ENCODE data around the gene C16orf82.

The C16orf82 gene

GRCh38 chr16:27027971-27028370 is 38.8 kb upstream of the C16orf82 start:
- Histone ChIP-seq H2BK12ac (ENCODE audit: low read length) (no peak overlapping the region), H3K79me1 (ENCODE audit: low read length) (no peaks in the 10 kb centered on the region), H3K18ac (ENCODE audit: low read length) (no peak overlapping the region), H4K91ac (ENCODE audit: low read depth, low read length) (no peak overlapping the region), H2BK120ac (ENCODE audit: insufficient read depth, low read length, poor library complexity) (no peak overlapping the region), H3K4ac (ENCODE audit: low read depth, low read length) (no peak overlapping the region), H3K23ac (ENCODE audit: low read length) (no peak overlapping the region), H3K4me1 (ENCODE audit: control insufficient read depth in 1 of 2, insufficient read depth in 2 of 2, low read length in 2 of 2) (no peaks in the 10 kb centered on the region), H3K27me3 (ENCODE audit: insufficient read depth, low read length) (no peaks in the 10 kb centered on the region), H2BK5ac (ENCODE audit: low read depth, low read length, poor library complexity) (no peak overlapping the region), H3K27ac (ENCODE audit: low read depth, low read length) (no peak overlapping the region), H2AK5ac (ENCODE audit: low read length) (no peak overlapping the region), H3K9me3 (ENCODE audit: insufficient read depth, low read depth, low read length) (peaks cover 4% of the 10 kb centered on the region), H3K4me2 (ENCODE audit: low read length) (no peak overlapping the region), H3K14ac (ENCODE audit: low read length) (no peak overlapping the region), H3K36me3 (ENCODE audit: control insufficient read depth in 1 of 2, insufficient read depth in 2 of 2, low read length in 2 of 2) (no peaks in the 10 kb centered on the region), H4K12ac (ENCODE audit: low read depth, low read length) (no peak overlapping the region), H2AFZ (ENCODE audit: insufficient read depth, low read length, poor library complexity) (no peak overlapping the region), H3K79me2 (ENCODE audit: control insufficient read depth, insufficient read depth, low read length, poor library complexity) (no peaks in the 10 kb centered on the region), H3K4me3 (ENCODE audit: low read depth, low read length) (no peak overlapping the region), H3K9ac (ENCODE audit: low read length) (no peak overlapping the region), H4K8ac (ENCODE audit: low read depth, low read length) (no peak overlapping the region)
- no peak for DNase-seq
- WGBS (ENCODE audit: extremely low coverage, insufficient coverage, insufficient read length): no CpG with 5 or more reads among the region's 7 CpGs

GRCh38 chr16:27028591-27029110 is 38.1 kb upstream of the C16orf82 start:
- H2BK120ac ChIP-seq (ENCODE audit: insufficient read depth, low read length, poor library complexity): no peak overlapping the region
- H2BK12ac ChIP-seq (ENCODE audit: low read length): no peak overlapping the region
- peaks cover 4% of the 10 kb centered on the region for H3K9me3 ChIP-seq (ENCODE audit: insufficient read depth, low read depth, low read length)
- no peaks in the 10 kb centered on the region for H3K79me1 ChIP-seq (ENCODE audit: low read length)
- H3K18ac ChIP-seq (ENCODE audit: low read length): no peak overlapping the region
- H4K8ac ChIP-seq (ENCODE audit: low read depth, low read length): no peak overlapping the region
- WGBS (ENCODE audit: extremely low coverage, insufficient coverage, insufficient read length): no CpG with 5 or more reads among the region's 7 CpGs
- no peaks in the 10 kb centered on the region for H3K27me3 ChIP-seq (ENCODE audit: insufficient read depth, low read length)
- no peaks in the 10 kb centered on the region for H3K36me3 ChIP-seq (ENCODE audit: control insufficient read depth in 1 of 2, insufficient read depth in 2 of 2, low read length in 2 of 2)
- no peak overlapping the region for H3K14ac ChIP-seq (ENCODE audit: low read length)
- DNase-seq: no peak
- H3K23ac ChIP-seq (ENCODE audit: low read length): no peak overlapping the region
- no peak overlapping the region for H3K27ac ChIP-seq (ENCODE audit: low read depth, low read length)
- H3K4ac ChIP-seq (ENCODE audit: low read depth, low read length): no peak overlapping the region
- H3K4me1 ChIP-seq (ENCODE audit: control insufficient read depth in 1 of 2, insufficient read depth in 2 of 2, low read length in 2 of 2): no peaks in the 10 kb centered on the region
- no peak overlapping the region for H4K91ac ChIP-seq (ENCODE audit: low read depth, low read length)
- no peak overlapping the region for H2AK5ac ChIP-seq (ENCODE audit: low read length)
- no peak overlapping the region for H3K4me2 ChIP-seq (ENCODE audit: low read length)
- no peak overlapping the region for H4K12ac ChIP-seq (ENCODE audit: low read depth, low read length)
- no peak overlapping the region for H3K9ac ChIP-seq (ENCODE audit: low read length)
- H2AFZ ChIP-seq (ENCODE audit: insufficient read depth, low read length, poor library complexity): no peak overlapping the region
- no peak overlapping the region for H2BK5ac ChIP-seq (ENCODE audit: low read depth, low read length, poor library complexity)
- H3K4me3 ChIP-seq (ENCODE audit: low read depth, low read length): no peak overlapping the region
- H3K79me2 ChIP-seq (ENCODE audit: control insufficient read depth, insufficient read depth, low read length, poor library complexity): no peaks in the 10 kb centered on the region

DNA sequence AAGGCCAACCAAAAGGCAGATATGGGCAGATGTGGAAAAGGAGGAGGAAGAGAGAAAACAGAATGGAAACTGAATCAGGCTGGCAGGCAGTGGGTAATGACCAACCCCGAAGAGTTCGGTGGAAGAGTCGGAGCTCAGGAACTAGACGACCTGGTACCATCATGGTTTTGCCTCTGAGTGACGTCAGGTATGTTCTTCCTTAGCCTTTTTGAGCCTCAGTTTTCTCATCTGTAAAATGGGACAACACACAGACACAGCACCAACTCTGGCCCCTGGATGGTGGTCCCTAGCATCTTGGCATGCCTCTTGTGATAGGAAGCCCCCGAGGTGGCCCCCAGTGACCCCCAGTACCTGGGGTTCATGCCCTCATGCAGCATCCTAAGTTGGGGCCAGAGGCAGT is 37.2 kb upstream of the C16orf82 start:
- H4K12ac ChIP-seq (ENCODE audit: low read depth, low read length): no peak overlapping the region
- no peaks in the 10 kb centered on the region for H3K4me1 ChIP-seq (ENCODE audit: control insufficient read depth in 1 of 2, insufficient read depth in 2 of 2, low read length in 2 of 2)
- no peak overlapping the region for H3K14ac ChIP-seq (ENCODE audit: low read length)
- no peak overlapping the region for H3K27ac ChIP-seq (ENCODE audit: low read depth, low read length)
- no peak overlapping the region for H2BK5ac ChIP-seq (ENCODE audit: low read depth, low read length, poor library complexity)
- no peak for DNase-seq
- no peak overlapping the region for H3K4ac ChIP-seq (ENCODE audit: low read depth, low read length)
- no peaks in the 10 kb centered on the region for H3K79me2 ChIP-seq (ENCODE audit: control insufficient read depth, insufficient read depth, low read length, poor library complexity)
- H3K9ac ChIP-seq (ENCODE audit: low read length): no peak overlapping the region
- H3K23ac ChIP-seq (ENCODE audit: low read length): no peak overlapping the region
- no peak overlapping the region for H3K18ac ChIP-seq (ENCODE audit: low read length)
- H3K9me3 ChIP-seq (ENCODE audit: insufficient read depth, low read depth, low read length): peaks cover under 1% of the 10 kb centered on the region
- no peak overlapping the region for H3K4me3 ChIP-seq (ENCODE audit: low read depth, low read length)
- no peak overlapping the region for H2AK5ac ChIP-seq (ENCODE audit: low read length)
- no peak overlapping the region for H2BK12ac ChIP-seq (ENCODE audit: low read length)
- H4K91ac ChIP-seq (ENCODE audit: low read depth, low read length): no peak overlapping the region
- no peaks in the 10 kb centered on the region for H3K79me1 ChIP-seq (ENCODE audit: low read length)
- no peak overlapping the region for H4K8ac ChIP-seq (ENCODE audit: low read depth, low read length)
- no peaks in the 10 kb centered on the region for H3K36me3 ChIP-seq (ENCODE audit: control insufficient read depth in 1 of 2, insufficient read depth in 2 of 2, low read length in 2 of 2)
- no peak overlapping the region for H2BK120ac ChIP-seq (ENCODE audit: insufficient read depth, low read length, poor library complexity)
- no CpG with 5 or more reads among the region's 6 CpGs for WGBS (ENCODE audit: extremely low coverage, insufficient coverage, insufficient read length)
- no peak overlapping the region for H3K4me2 ChIP-seq (ENCODE audit: low read length)
- no peak overlapping the region for H2AFZ ChIP-seq (ENCODE audit: insufficient read depth, low read length, poor library complexity)
- H3K27me3 ChIP-seq (ENCODE audit: insufficient read depth, low read length): no peaks in the 10 kb centered on the region

- Histone ChIP-seq H3K27ac (ENCODE audit: low read depth, low read length) (no peak overlapping the region), H3K4me1 (ENCODE audit: control insufficient read depth in 1 of 2, insufficient read depth in 2 of 2, low read length in 2 of 2) (no peaks in the 10 kb centered on the region), H3K14ac (ENCODE audit: low read length) (no peak overlapping the region), H3K18ac (ENCODE audit: low read length) (no peak overlapping the region), H3K9ac (ENCODE audit: low read length) (no peak overlapping the region), H3K27me3 (ENCODE audit: insufficient read depth, low read length) (no peaks in the 10 kb centered on the region), H4K8ac (ENCODE audit: low read depth, low read length) (no peak overlapping the region), H2BK12ac (ENCODE audit: low read length) (no peak overlapping the region), H4K91ac (ENCODE audit: low read depth, low read length) (no peak overlapping the region), H4K12ac (ENCODE audit: low read depth, low read length) (no peak overlapping the region), H3K4me3 (ENCODE audit: low read depth, low read length) (no peak overlapping the region), H2BK120ac (ENCODE audit: insufficient read depth, low read length, poor library complexity) (no peak overlapping the region), H3K36me3 (ENCODE audit: control insufficient read depth in 1 of 2, insufficient read depth in 2 of 2, low read length in 2 of 2) (no peaks in the 10 kb centered on the region), H3K79me1 (ENCODE audit: low read length) (no peaks in the 10 kb centered on the region), H3K79me2 (ENCODE audit: control insufficient read depth, insufficient read depth, low read length, poor library complexity) (no peaks in the 10 kb centered on the region), H3K4me2 (ENCODE audit: low read length) (no peak overlapping the region), H2BK5ac (ENCODE audit: low read depth, low read length, poor library complexity) (no peak overlapping the region), H2AFZ (ENCODE audit: insufficient read depth, low read length, poor library complexity) (no peak overlapping the region), H3K9me3 (ENCODE audit: insufficient read depth, low read depth, low read length) (no peaks in the 10 kb centered on the region), H3K23ac (ENCODE audit: low read length) (no peak overlapping the region), H3K4ac (ENCODE audit: low read depth, low read length) (no peak overlapping the region), H2AK5ac (ENCODE audit: low read length) (no peak overlapping the region)
- DNase-seq: no peak
- no CpG with 5 or more reads among the region's 12 CpGs for WGBS (ENCODE audit: extremely low coverage, insufficient coverage, insufficient read length)
Measured at GRCh38 chr16:27033281-27033979, 33.3 kb upstream of the C16orf82 start.
